Mucosa of stomach (tissue), 1 donor: ENCODE measurements around the gene STX1B.

Source experiments
- H3K27me3 ChIP-seq: one replicate; pipeline ENCODE4 v1.7.0; 2013; ENCODE audit warnings: mild to moderate bottlenecking, low read length; ENCODE audit not compliant: control insufficient read depth, insufficient read depth
- H3K36me3 ChIP-seq: one replicate; pipeline ENCODE4 v1.7.0; 2013; ENCODE audit warnings: low read length; ENCODE audit not compliant: control insufficient read depth, insufficient read depth
- H3K4me1 ChIP-seq: one replicate; pipeline ENCODE4 v1.7.0; 2013; ENCODE audit warnings: mild to moderate bottlenecking, low read length; ENCODE audit not compliant: control insufficient read depth, insufficient read depth
- H3K4me3 ChIP-seq: one replicate; pipeline ENCODE4 v1.7.0; 2013; ENCODE audit warnings: low read length
- H3K9ac ChIP-seq: one replicate; pipeline ENCODE4 v1.7.0; 2013; ENCODE audit warnings: mild to moderate bottlenecking, low read length, moderate library complexity
- H3K9me3 ChIP-seq: one replicate; pipeline ENCODE4 v1.7.0; 2013; ENCODE audit warnings: mild to moderate bottlenecking, low read length, moderate library complexity; ENCODE audit not compliant: control insufficient read depth
- donor health status: Pancreatic carcinoma.

The STX1B gene

GRCh38 chr16:30980023-30980371 is 30.4 kb downstream of the STX1B start:
- H3K36me3 ChIP-seq, result peaks cover 5% of the 10 kb centered on the region
- no peak overlapping the region for H3K9ac ChIP-seq
- no peaks in the 10 kb centered on the region for H3K27me3 ChIP-seq
- no peaks in the 10 kb centered on the region for H3K9me3 ChIP-seq
- H3K4me1 ChIP-seq, result no peaks in the 10 kb centered on the region
- H3K4me3 ChIP-seq, result no peak overlapping the region

GRCh38 chr16:30979170-30980022 is 31.0 kb downstream of the STX1B start:
- H3K36me3 ChIP-seq, result peaks cover 5% of the 10 kb centered on the region

GRCh38 chr16:30977502-30977901 is 32.9 kb downstream of the STX1B start:
- no peak overlapping the region for H3K4me3 ChIP-seq
- H3K9me3 ChIP-seq, result no peaks in the 10 kb centered on the region
- H3K4me1 ChIP-seq, result no peaks in the 10 kb centered on the region
- H3K27me3 ChIP-seq, result no peaks in the 10 kb centered on the region
- H3K36me3 ChIP-seq, result no peaks in the 10 kb centered on the region
- H3K9ac ChIP-seq, result no peak overlapping the region

More at GRCh38 chr16:30979170-30980022, 31.0 kb downstream of the STX1B start:
- no peaks in the 10 kb centered on the region for H3K9me3 ChIP-seq
- no peaks in the 10 kb centered on the region for H3K27me3 ChIP-seq
- H3K4me1 ChIP-seq, result no peaks in the 10 kb centered on the region
- H3K4me3 ChIP-seq, result no peak overlapping the region
- H3K9ac ChIP-seq, result no peak overlapping the region

- Histone ChIP-seq H3K36me3 (peaks cover 6% of the 10 kb centered on the region), H3K27me3 (no peaks in the 10 kb centered on the region), H3K4me3 (no peak overlapping the region), H3K9me3 (no peaks in the 10 kb centered on the region), H3K9ac (no peak overlapping the region), H3K4me1 (no peaks in the 10 kb centered on the region)
Measured at GRCh38 chr16:30976486-30976885, 34.0 kb downstream of the STX1B start.

GRCh38 chr16:30974348-30974747 is 36.1 kb downstream of the STX1B start:
- peaks cover 18% of the 10 kb centered on the region for H3K36me3 ChIP-seq
- no peak overlapping the region for H3K4me3 ChIP-seq
- H3K9me3 ChIP-seq, result no peaks in the 10 kb centered on the region
- H3K4me1 ChIP-seq, result no peaks in the 10 kb centered on the region
- no peaks in the 10 kb centered on the region for H3K27me3 ChIP-seq
- H3K9ac ChIP-seq, result no peak overlapping the region

- peaks cover 18% of the 10 kb centered on the region for H3K36me3 ChIP-seq
- no peak overlapping the region for H3K9ac ChIP-seq
Measured at GRCh38 chr16:30972872-30973271, 37.6 kb downstream of the STX1B start.

GRCh38 chr16:30971298-30971697 is 39.1 kb downstream of the STX1B start:
- H3K4me3 ChIP-seq, result no peak overlapping the region

More at GRCh38 chr16:30972872-30973271, 37.6 kb downstream of the STX1B start:
- H3K4me3 ChIP-seq, result no peak overlapping the region
- no peaks in the 10 kb centered on the region for H3K27me3 ChIP-seq
- H3K4me1 ChIP-seq, result no peaks in the 10 kb centered on the region
- H3K9me3 ChIP-seq, result no peaks in the 10 kb centered on the region

GRCh38 chr16:30969246-30969842 is 41.1 kb downstream of the STX1B start:
- H3K9me3 ChIP-seq, result no peaks in the 10 kb centered on the region
- no peaks in the 10 kb centered on the region for H3K27me3 ChIP-seq
- H3K4me3 ChIP-seq, result no peak overlapping the region
- H3K4me1 ChIP-seq, result no peaks in the 10 kb centered on the region
- H3K36me3 ChIP-seq, result peaks cover 32% of the 10 kb centered on the region
- no peak overlapping the region for H3K9ac ChIP-seq

More at GRCh38 chr16:30971298-30971697, 39.1 kb downstream of the STX1B start:
- Histone ChIP-seq H3K36me3 (peaks cover 21% of the 10 kb centered on the region), H3K9ac (no peak overlapping the region), H3K9me3 (no peaks in the 10 kb centered on the region), H3K4me1 (no peaks in the 10 kb centered on the region), H3K27me3 (no peaks in the 10 kb centered on the region)

GRCh38 chr16:30967795-30968194 is 42.6 kb downstream of the STX1B start:
- H3K36me3 ChIP-seq, result peaks cover 32% of the 10 kb centered on the region
- no peaks in the 10 kb centered on the region for H3K9me3 ChIP-seq
- no peaks in the 10 kb centered on the region for H3K4me1 ChIP-seq
- no peak overlapping the region for H3K4me3 ChIP-seq
- no peak overlapping the region for H3K9ac ChIP-seq
- H3K27me3 ChIP-seq, result no peaks in the 10 kb centered on the region

- Histone ChIP-seq H3K4me1 (no peaks in the 10 kb centered on the region), H3K36me3 (peaks cover 27% of the 10 kb centered on the region), H3K27me3 (no peaks in the 10 kb centered on the region), H3K9ac (no peak overlapping the region), H3K9me3 (no peaks in the 10 kb centered on the region), H3K4me3 (no peak overlapping the region)
Measured at GRCh38 chr16:30966033-30966619, 44.3 kb downstream of the STX1B start.

GRCh38 chr16:30965436-30965835 is 45.0 kb downstream of the STX1B start:
- Histone ChIP-seq H3K27me3 (no peaks in the 10 kb centered on the region), H3K36me3 (peaks cover 21% of the 10 kb centered on the region), H3K9me3 (no peaks in the 10 kb centered on the region), H3K9ac (no peak overlapping the region), H3K4me1 (no peaks in the 10 kb centered on the region), H3K4me3 (no peak overlapping the region)

GRCh38 chr16:30964574-30965226 is 45.7 kb downstream of the STX1B start:
- Histone ChIP-seq H3K36me3 (peaks cover 19% of the 10 kb centered on the region), H3K27me3 (no peaks in the 10 kb centered on the region)

More at GRCh38 chr16:30964574-30965226, 45.7 kb downstream of the STX1B start:
- H3K4me1 ChIP-seq, result no peaks in the 10 kb centered on the region
- H3K9me3 ChIP-seq, result no peaks in the 10 kb centered on the region
- H3K4me3 ChIP-seq, result no peak overlapping the region
- no peak overlapping the region for H3K9ac ChIP-seq
